ENCODE data around the gene CTNND2. TPM values are rescaled to one million over a fixed set of nuclear protein-coding genes. Genes with fewer than 3 reads are reported as not detected.

CTNND2 gene
- total and polyA plus RNA-seq, 2 donors (not counting 1 experiment from before 2014, with no cell fraction given), result not detected

GRCh38 chr5:11305245-11305644, 599.0 kb downstream of the CTNND2 start:
- H4K20me1 ChIP-seq (ENCODE audit: control insufficient read depth, insufficient read depth, low read length, poor library complexity, severe bottlenecking), result no peaks in the 10 kb centered on the region
- Mint-ChIP-seq H3K4me1 (no peaks in the 10 kb centered on the region), H3K9me3 (ENCODE audit: insufficient read depth) (no peaks in the 10 kb centered on the region), H3K27ac (no peak overlapping the region), H3K4me3 (no peak overlapping the region), H3K27me3 (no peaks in the 10 kb centered on the region)
- no peak overlapping the region for H3K27ac ChIP-seq (ENCODE audit: low read length in 2 of 2)
- ATAC-seq (ENCODE audit: low read depth) (no peak), DNase-seq (no peak)
- H3K4me2 ChIP-seq (replicated peaks; ENCODE audit: low read depth, low read length, poor library complexity, severe bottlenecking), result no peak overlapping the region
- H2AFZ ChIP-seq (ENCODE audit: insufficient read depth, low read depth, low read length, poor library complexity, severe bottlenecking), result no peak overlapping the region
- POLR2A ChIA-PET, result no interaction called here
- TF ChIP-seq CTCF (IDR thresholded peaks at IDR 0.05) (no peak), EZH2 (IDR thresholded peaks at IDR 0.05; ENCODE audit: borderline replicate concordance, insufficient read depth, low read depth, low read length, poor library complexity, severe bottlenecking) (no peak)
- no peaks in the 10 kb centered on the region for H3K27me3 ChIP-seq (replicated peaks in 1 of 4; ENCODE audit: control extremely low read depth in 1 of 4, control insufficient read depth in 3 of 4, insufficient read depth in 4 of 4, low read length in 3 of 4)
- no peak overlapping the region for H3K4me3 ChIP-seq (ENCODE audit: control extremely low read depth in 1 of 5, extremely low read depth in 1 of 5, insufficient read depth in 1 of 5, low read depth in 2 of 5, low read length in 4 of 5)
- H3K9ac ChIP-seq (ENCODE audit: low read length), result no peak overlapping the region
- 100% methylated on average over 2 of the region's 3 CpGs for WGBS (ENCODE audit: insufficient coverage)
- H3K36me3 ChIP-seq (replicated peaks in 1 of 2; ENCODE audit: control extremely low read depth in 1 of 2, control insufficient read depth in 1 of 2, extremely low read depth in 1 of 2, insufficient read depth in 2 of 2, low read length in 1 of 2), result no peaks in the 10 kb centered on the region
- CTCF ChIA-PET, result no interaction called here
- no peaks in the 10 kb centered on the region for H3K79me2 ChIP-seq (ENCODE audit: control insufficient read depth, insufficient read depth, low read length)
- no peaks in the 10 kb centered on the region for H3K4me1 ChIP-seq (ENCODE audit: control insufficient read depth in 2 of 2, insufficient read depth in 2 of 2, low read length in 2 of 2)
- intact Hi-C loops (cut with micrococcal nuclease), result no loop called here
- H3K9me3 ChIP-seq (ENCODE audit: control extremely low read depth in 1 of 3, control insufficient read depth in 2 of 3, insufficient read depth in 1 of 3, low read length in 2 of 3), result no peaks in the 10 kb centered on the region

GRCh38 chr5:11304641-11305040, 599.6 kb downstream of the CTNND2 start:
- no peak overlapping the region for H3K4me2 ChIP-seq (replicated peaks; ENCODE audit: low read depth, low read length, poor library complexity, severe bottlenecking)
- H3K9ac ChIP-seq (ENCODE audit: low read length), result no peak overlapping the region
- no peak overlapping the region for H3K4me3 ChIP-seq (ENCODE audit: control extremely low read depth in 1 of 5, extremely low read depth in 1 of 5, insufficient read depth in 1 of 5, low read depth in 2 of 5, low read length in 4 of 5)
- H3K27me3 ChIP-seq (replicated peaks in 1 of 4; ENCODE audit: control extremely low read depth in 1 of 4, control insufficient read depth in 3 of 4, insufficient read depth in 4 of 4, low read length in 3 of 4), result no peaks in the 10 kb centered on the region
- DNase-seq, result no peak
- H4K20me1 ChIP-seq (ENCODE audit: control insufficient read depth, insufficient read depth, low read length, poor library complexity, severe bottlenecking), result no peaks in the 10 kb centered on the region
- H3K27me3 Mint-ChIP-seq, result no peaks in the 10 kb centered on the region
- no peaks in the 10 kb centered on the region for H3K9me3 ChIP-seq (ENCODE audit: control extremely low read depth in 1 of 3, control insufficient read depth in 2 of 3, insufficient read depth in 1 of 3, low read length in 2 of 3)
- POLR2A ChIA-PET, result no interaction called here
- no peaks in the 10 kb centered on the region for H3K4me1 Mint-ChIP-seq
- no peaks in the 10 kb centered on the region for H3K79me2 ChIP-seq (ENCODE audit: control insufficient read depth, insufficient read depth, low read length)
- H3K36me3 ChIP-seq (replicated peaks in 1 of 2; ENCODE audit: control extremely low read depth in 1 of 2, control insufficient read depth in 1 of 2, extremely low read depth in 1 of 2, insufficient read depth in 2 of 2, low read length in 1 of 2), result no peaks in the 10 kb centered on the region
- no peaks in the 10 kb centered on the region for H3K9me3 Mint-ChIP-seq (ENCODE audit: insufficient read depth)
- H2AFZ ChIP-seq (ENCODE audit: insufficient read depth, low read depth, low read length, poor library complexity, severe bottlenecking), result no peak overlapping the region
- TF ChIP-seq CTCF (IDR thresholded peaks at IDR 0.05) (no peak), EZH2 (IDR thresholded peaks at IDR 0.05; ENCODE audit: borderline replicate concordance, insufficient read depth, low read depth, low read length, poor library complexity, severe bottlenecking) (no peak)
- no peak overlapping the region for H3K27ac Mint-ChIP-seq
- ATAC-seq (ENCODE audit: low read depth), result no peak
- CTCF ChIA-PET, result no interaction called here
- WGBS (ENCODE audit: insufficient coverage), result 87% methylated on average over 7 of the region's 7 CpGs
- H3K27ac ChIP-seq (ENCODE audit: low read length in 2 of 2), result no peak overlapping the region
- no peak overlapping the region for H3K4me3 Mint-ChIP-seq
- intact Hi-C loops (cut with micrococcal nuclease), result no loop called here
- H3K4me1 ChIP-seq (ENCODE audit: control insufficient read depth in 2 of 2, insufficient read depth in 2 of 2, low read length in 2 of 2), result no peaks in the 10 kb centered on the region
